PC-9 (cell line): ENCODE data around the gene TMEM30B. TPM values are rescaled to one million over a fixed set of nuclear protein-coding genes. Genes with fewer than 3 reads are reported as not detected.
A peak's percentile ranks its signal among the peaks of the same experiment; 100 is the strongest.

Experiments used
- BruUV-seq: library from RNA; stranded (reverse); fragments of 400-500 nt; replicated peaks from 2 replicates; lab custom pipeline; 2021; lab: Mats Ljungman, UMichigan
- CTCF ChIA-PET: fragments of 300-600 bp; sonication (Branson Sonifier 250); formaldehyde crosslinking; loops from one replicate; lab custom pipeline; 2022; ENCODE audit warnings: antibody characterized with exemption; lab: Charles Lee
- POLR2A ChIA-PET: fragments of 300-600 bp; sonication (Branson Sonifier 250); formaldehyde crosslinking; loops from one replicate; lab custom pipeline; 2022; ENCODE audit warnings: antibody characterized with exemption; ENCODE audit not compliant: unreplicated experiment; lab: Charles Lee
- DNase-seq, 2 experiments: peaks; one replicate each; pipeline versions ENCODE4 v3.0.0 to v3.0.0-alpha.2; 2015 to 2022; ENCODE audit warnings: mixed read lengths in 1 of 2
- H2AFZ ChIP-seq: fragments of 200-600 bp; sonication (generic); 2 replicates; pipeline ENCODE4 v1.8.1; 2017; ENCODE audit warnings: antibody characterized with exemption
- H3F3A ChIP-seq: fragments of 200-600 bp; sonication (generic); 2 replicates; pipeline ENCODE4 v1.8.1; 2017; ENCODE audit warnings: antibody characterized with exemption, mild to moderate bottlenecking, low read depth; ENCODE audit not compliant: insufficient read depth
- H3K27ac ChIP-seq: fragments of 200-600 bp; sonication (generic); 2 replicates; pipeline ENCODE4 v1.6.1; 2016; ENCODE audit warnings: mixed run types
- H3K27me3 ChIP-seq: fragments of 200-600 bp; sonication (generic); 2 replicates; pipeline ENCODE4 v1.6.1; 2016; ENCODE audit warnings: low read depth, mixed run types; ENCODE audit not compliant: insufficient read depth
- H3K36me3 ChIP-seq: fragments of 200-600 bp; sonication (generic); 2 replicates; pipeline ENCODE4 v1.6.1; 2016; ENCODE audit warnings: low read depth, mixed run types
- H3K4me1 ChIP-seq: fragments of 200-600 bp; sonication (generic); replicated peaks from 2 replicates; pipeline ENCODE4 v1.6.1; 2016; ENCODE audit warnings: mixed run types; ENCODE audit not compliant: insufficient read depth
- H3K4me2 ChIP-seq: fragments of 200-600 bp; sonication (generic); 2 replicates; pipeline ENCODE4 v1.6.1; 2017; ENCODE audit warnings: mixed run types
- H3K4me3 ChIP-seq: fragments of 200-600 bp; sonication (generic); 2 replicates; pipeline ENCODE4 v1.6.1; 2016; ENCODE audit warnings: mixed run types
- H3K79me2 ChIP-seq: fragments of 200-600 bp; sonication (generic); 2 replicates; pipeline ENCODE4 v1.6.1; 2017; ENCODE audit warnings: low read depth, mixed run types
- H3K9me2 ChIP-seq: fragments of 200-600 bp; sonication (generic); 2 replicates; pipeline ENCODE4 v1.8.1; 2017; ENCODE audit warnings: mild to moderate bottlenecking; ENCODE audit not compliant: insufficient read depth
- H3K9me3 ChIP-seq: fragments of 200-600 bp; sonication (generic); 2 replicates; pipeline ENCODE4 v1.8.1; 2016; ENCODE audit warnings: low read depth; ENCODE audit not compliant: insufficient read depth
- H4K20me1 ChIP-seq: fragments of 200-600 bp; sonication (generic); 2 replicates; pipeline ENCODE4 v1.8.1; 2017; ENCODE audit not compliant: insufficient read depth
- CTCF ChIP-seq: fragments of 200-600 bp; sonication (generic); conservative IDR thresholded peaks from 2 replicates; pipeline ENCODE4 v1.6.1; 2017; ENCODE audit warnings: mixed run types, antibody characterized with exemption, mild to moderate bottlenecking, moderate library complexity
- EZH2 ChIP-seq: fragments of 200-600 bp; sonication (generic); IDR thresholded peaks from 2 replicates; pipeline ENCODE4 v1.8.0; 2017; ENCODE audit warnings: antibody characterized with exemption, low read depth
- intact Hi-C: fragments of 100-400 bp; cut with micrococcal nuclease; formaldehyde crosslinking; loops from one replicate; pipeline ENCODE4 v1.10.0; 2022; ENCODE audit not compliant: unreplicated experiment
- total RNA-seq: library from RNA; stranded (reverse); gene quantifications from 2 replicates; pipeline ENCODE4 v1.2.3, GENCODE V29; 2021

Gene TMEM30B
- total RNA-seq, 1 experiment from 2014 or later: 19.6 TPM

- H3F3A ChIP-seq: no peaks in the 10 kb centered on the region
- no peaks in the 10 kb centered on the region for H3K9me2 ChIP-seq
- H3K27me3 ChIP-seq: no peaks in the 10 kb centered on the region
- TF ChIP-seq CTCF: no peak
- TF ChIP-seq EZH2: no peak
- no peak for DNase-seq
- H2AFZ ChIP-seq: no peak overlapping the region
- H3K9me3 ChIP-seq: no peaks in the 10 kb centered on the region; the same call in 1 of the 2 replicates
- CTCF ChIA-PET: no interaction called here
- no peak overlapping the region for H3K4me2 ChIP-seq
- no peak overlapping the region for H3K27ac ChIP-seq
- H3K4me3 ChIP-seq: no peak overlapping the region
- no peaks in the 10 kb centered on the region for H4K20me1 ChIP-seq
- H3K36me3 ChIP-seq: no peaks in the 10 kb centered on the region
- no peaks in the 10 kb centered on the region for H3K79me2 ChIP-seq
- no peaks in the 10 kb centered on the region for H3K4me1 ChIP-seq
- POLR2A ChIA-PET: no interaction called here
- BruUV-seq: no TSS peak
- intact Hi-C loops: no loop called here
These were observed 51.2 kb downstream of the TMEM30B start for GRCh38 chr14:61229981-61230380.

- BruUV-seq: no TSS peak
- H3K4me2 ChIP-seq: no peak overlapping the region
- no peaks in the 10 kb centered on the region for H3F3A ChIP-seq
- ChIA-PET POLR2A (no interaction called here), CTCF (no interaction called here)
- no peaks in the 10 kb centered on the region for H3K36me3 ChIP-seq
- TF ChIP-seq CTCF (no peak), EZH2 (no peak)
- H3K27ac ChIP-seq: no peak overlapping the region
- H3K27me3 ChIP-seq: no peaks in the 10 kb centered on the region
- H4K20me1 ChIP-seq: no peaks in the 10 kb centered on the region
- H2AFZ ChIP-seq: peak overlapping the region; percentile 7; the same call in 1 of the 2 replicates
- H3K79me2 ChIP-seq: no peaks in the 10 kb centered on the region
- H3K4me3 ChIP-seq: no peak overlapping the region
- intact Hi-C loops: no loop called here
- DNase-seq: peak in 1 of 2 experiments; percentile 40
- no peaks in the 10 kb centered on the region for H3K9me2 ChIP-seq
- H3K4me1 ChIP-seq: no peaks in the 10 kb centered on the region
- no peaks in the 10 kb centered on the region; the same call in 1 of the 2 replicates for H3K9me3 ChIP-seq
These were observed 51.7 kb downstream of the TMEM30B start for GRCh38 chr14:61229475-61229888.

GRCh38 chr14:61227884-61228591 lies 53.1 kb downstream of the TMEM30B start:
- no peaks in the 10 kb centered on the region for H3K79me2 ChIP-seq
- no peaks in the 10 kb centered on the region for H3K9me3 ChIP-seq
- no peaks in the 10 kb centered on the region for H3K27me3 ChIP-seq
- BruUV-seq: no TSS peak
- no peak overlapping the region for H3K27ac ChIP-seq
- no peak for DNase-seq
- H3K36me3 ChIP-seq: no peaks in the 10 kb centered on the region
- H3K4me2 ChIP-seq: no peak overlapping the region
- CTCF ChIA-PET: no interaction called here
- H4K20me1 ChIP-seq: no peaks in the 10 kb centered on the region
- TF ChIP-seq EZH2 (no peak), CTCF (no peak)
- H3K4me3 ChIP-seq: no peak overlapping the region
- H3F3A ChIP-seq: no peaks in the 10 kb centered on the region
- POLR2A ChIA-PET: no interaction called here
- H3K4me1 ChIP-seq: no peaks in the 10 kb centered on the region
- no peaks in the 10 kb centered on the region for H3K9me2 ChIP-seq
- intact Hi-C loops: no loop called here
- no peak overlapping the region for H2AFZ ChIP-seq

Other genes starting within 250 kb of the TMEM30B start
- gene PRKCH, start 40.2 kb upstream of the TMEM30B start, total RNA-seq: 32.4 and 49.8 TPM in 2 replicates